22Rv1 (cell line): ENCODE results near the gene SHLD1.

Experiments
- H3K27ac ChIP-seq: fragments of 450-650 bp; 2 replicates; pipeline ENCODE4 v1.5.1; 2017
- ZFX ChIP-seq: fragments of 450-650 bp; IDR thresholded peaks from 2 replicates; pipeline ENCODE4 v1.6.1; 2017; ENCODE audit warnings: antibody characterized with exemption, borderline replicate concordance
- TF ChIP-seq, protein P1 (sequence below): fragments of 450-650 bp; IDR thresholded peaks from 2 replicates; pipeline ENCODE4 v1.5.1; 2017; ENCODE audit warnings: mild to moderate bottlenecking

Gene SHLD1

DNA sequence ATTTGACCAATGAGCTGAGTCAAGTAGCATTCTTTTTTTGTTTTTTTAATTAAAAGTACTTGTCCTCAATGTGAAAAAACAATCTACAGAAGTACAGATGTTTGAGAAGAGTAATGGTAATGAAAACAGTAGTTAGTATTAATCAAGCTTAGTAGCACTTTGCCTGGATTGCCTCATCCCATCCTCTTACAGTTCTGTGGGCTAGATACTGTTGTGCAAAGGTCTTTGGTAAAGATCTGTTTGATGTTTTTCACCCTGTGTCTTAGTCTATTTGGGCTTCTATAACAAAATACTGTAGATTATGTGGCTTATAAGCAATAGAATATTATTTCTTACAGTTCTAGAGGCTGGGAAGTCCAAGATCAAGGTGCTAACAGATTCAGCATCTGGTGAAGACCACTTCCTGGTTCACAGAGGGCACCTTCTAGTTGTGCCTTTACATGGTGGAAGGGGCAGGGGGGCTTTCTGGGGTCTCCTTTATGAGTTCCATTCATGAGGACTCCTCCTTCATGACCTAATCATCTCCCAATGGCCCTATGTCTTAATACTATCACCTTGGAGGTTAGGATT, 84.3 kb downstream of the SHLD1 start:
- H3K27ac ChIP-seq = no peak overlapping the region
- no peak for TF ChIP-seq ZFX
- TF ChIP-seq, protein P1, sequence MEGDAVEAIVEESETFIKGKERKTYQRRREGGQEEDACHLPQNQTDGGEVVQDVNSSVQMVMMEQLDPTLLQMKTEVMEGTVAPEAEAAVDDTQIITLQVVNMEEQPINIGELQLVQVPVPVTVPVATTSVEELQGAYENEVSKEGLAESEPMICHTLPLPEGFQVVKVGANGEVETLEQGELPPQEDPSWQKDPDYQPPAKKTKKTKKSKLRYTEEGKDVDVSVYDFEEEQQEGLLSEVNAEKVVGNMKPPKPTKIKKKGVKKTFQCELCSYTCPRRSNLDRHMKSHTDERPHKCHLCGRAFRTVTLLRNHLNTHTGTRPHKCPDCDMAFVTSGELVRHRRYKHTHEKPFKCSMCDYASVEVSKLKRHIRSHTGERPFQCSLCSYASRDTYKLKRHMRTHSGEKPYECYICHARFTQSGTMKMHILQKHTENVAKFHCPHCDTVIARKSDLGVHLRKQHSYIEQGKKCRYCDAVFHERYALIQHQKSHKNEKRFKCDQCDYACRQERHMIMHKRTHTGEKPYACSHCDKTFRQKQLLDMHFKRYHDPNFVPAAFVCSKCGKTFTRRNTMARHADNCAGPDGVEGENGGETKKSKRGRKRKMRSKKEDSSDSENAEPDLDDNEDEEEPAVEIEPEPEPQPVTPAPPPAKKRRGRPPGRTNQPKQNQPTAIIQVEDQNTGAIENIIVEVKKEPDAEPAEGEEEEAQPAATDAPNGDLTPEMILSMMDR = no peak

DNA sequence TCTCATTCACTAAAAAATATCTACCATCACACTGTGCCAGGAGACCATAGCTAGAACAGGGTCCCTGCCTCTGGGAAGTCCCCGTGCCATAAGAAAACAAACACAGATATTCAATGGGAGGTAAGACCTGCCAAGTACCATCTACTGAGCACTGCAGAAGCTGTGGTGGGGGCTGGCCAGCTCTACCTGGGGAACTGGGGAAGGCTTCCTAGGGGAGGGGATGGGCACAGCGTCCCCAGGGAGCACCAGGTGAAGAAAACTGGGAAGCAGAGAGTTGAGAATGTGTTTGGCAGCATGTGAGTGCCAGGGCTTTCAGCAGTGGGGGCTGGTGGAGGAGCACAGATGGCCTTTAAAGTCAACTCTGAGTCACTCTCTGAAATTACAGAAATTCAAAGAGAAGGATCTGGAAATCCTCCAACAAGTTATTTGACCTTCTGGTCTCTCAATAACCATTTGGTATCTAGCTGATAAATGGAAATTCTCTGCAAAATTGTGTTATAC, 85.2 kb downstream of the SHLD1 start:
- no peak for TF ChIP-seq ZFX
- TF ChIP-seq, protein P1 = no peak
- H3K27ac ChIP-seq = no peak overlapping the region

DNA sequence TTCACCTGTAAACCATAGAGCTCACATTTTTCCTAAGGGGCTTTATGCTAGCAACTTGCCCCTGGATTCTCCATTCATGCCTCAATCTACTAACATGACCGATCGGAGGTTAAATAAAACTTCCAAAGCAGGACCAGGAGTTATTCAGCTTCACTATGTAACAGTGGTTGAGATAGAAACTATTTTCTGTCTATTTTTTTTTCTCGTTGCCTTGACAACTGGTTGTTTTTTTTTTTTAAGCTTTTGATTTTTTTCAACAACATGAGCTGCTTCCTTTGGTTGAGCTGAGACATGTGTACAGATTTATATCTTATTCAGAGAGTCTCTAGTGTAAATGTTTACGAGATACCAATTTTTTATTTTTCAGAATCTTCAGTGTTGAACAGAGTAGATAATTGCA, 85.7 kb downstream of the SHLD1 start:
- no peak for TF ChIP-seq ZFX
- TF ChIP-seq, protein P1 = no peak
- H3K27ac ChIP-seq = no peak overlapping the region

DNA sequence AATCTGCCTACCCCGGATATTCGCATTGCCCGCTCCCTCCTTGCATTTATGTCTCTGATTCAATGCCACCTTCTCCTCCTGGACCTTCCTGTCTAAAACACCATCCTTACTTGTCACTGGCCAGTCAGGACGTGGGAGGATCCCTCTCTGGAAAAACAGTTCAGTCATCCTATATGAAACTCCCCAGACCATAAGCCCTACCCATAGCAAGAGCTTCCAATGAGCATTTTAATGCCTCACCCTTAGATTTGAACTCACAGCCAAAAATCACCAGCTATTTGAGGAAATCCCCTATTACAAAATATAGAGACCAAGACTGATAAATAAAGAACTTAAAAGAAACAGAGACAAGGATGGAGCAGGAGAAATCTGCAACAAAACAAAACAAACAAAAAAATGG, 86.4 kb downstream of the SHLD1 start:
- TF ChIP-seq ZFX = no peak
- TF ChIP-seq, protein P1 = no peak
- H3K27ac ChIP-seq = no peak overlapping the region

DNA sequence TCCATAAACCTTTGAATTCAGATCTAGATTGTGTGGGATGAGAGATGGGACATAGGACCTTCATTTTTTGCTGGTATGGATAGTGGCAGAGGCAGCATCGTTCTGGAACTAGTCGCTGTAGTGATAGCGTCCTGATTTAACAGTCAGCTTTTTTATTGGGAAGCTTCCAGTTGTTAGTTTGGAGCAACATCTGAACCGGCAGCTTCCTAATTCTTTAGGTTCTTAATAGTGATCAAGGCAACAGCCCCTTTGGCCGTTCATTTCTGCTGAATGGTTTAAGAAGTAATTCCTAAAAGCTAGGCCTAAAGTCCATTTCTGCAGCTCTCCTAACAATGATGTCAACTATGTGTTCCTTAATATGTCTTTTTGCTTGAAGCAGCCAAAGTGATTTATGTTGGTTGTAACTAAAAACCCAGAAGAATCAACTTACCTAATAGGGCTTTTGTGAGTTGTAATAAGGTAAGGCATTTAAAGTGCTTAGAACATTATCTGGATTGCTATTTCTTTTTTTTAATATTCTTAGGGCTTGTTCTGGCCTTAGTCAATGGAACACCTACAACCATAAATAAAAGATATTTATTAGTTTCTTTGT, 90.3 kb downstream of the SHLD1 start:
- H3K27ac ChIP-seq = no peak overlapping the region
- TF ChIP-seq, protein P1 = no peak

DNA sequence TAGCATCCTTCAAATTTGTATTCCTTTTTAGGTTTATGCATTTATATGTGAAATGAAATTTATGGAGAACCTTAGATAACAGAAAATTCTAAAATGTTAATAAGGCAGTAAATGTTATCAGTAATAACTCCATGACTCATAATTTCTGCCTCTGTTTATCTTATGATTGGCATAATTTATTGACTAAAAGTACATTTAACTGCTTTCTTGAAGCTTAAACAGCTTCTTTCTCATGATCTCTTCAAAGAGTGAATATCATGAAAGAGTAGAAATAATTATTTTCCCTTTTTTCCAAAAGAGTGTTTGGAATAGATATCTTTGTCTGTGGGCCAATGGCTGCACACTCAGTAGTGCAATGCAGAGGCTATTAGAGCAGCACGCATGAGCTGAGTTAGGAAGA, 91.3 kb downstream of the SHLD1 start:
- TF ChIP-seq ZFX = no peak
- TF ChIP-seq, protein P1 = no peak

DNA sequence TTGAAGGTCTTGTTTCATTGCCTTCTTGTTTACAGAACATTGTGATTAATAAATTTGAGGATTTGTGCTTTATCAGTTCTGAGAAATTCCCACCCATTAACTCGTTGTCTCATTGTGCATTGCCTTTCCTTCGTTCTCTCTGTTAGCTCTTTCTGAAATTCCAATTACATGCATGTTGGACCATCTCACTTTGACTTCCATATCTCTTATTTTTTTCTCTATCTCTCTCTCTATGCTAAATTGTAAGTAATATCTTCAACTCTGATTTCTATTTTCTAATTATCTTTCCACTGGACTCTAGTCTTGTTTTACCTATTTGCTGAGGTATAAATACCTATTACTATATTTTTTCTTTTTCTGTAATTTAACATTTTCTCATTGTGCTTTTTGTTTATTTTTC, 92.3 kb downstream of the SHLD1 start:
- H3K27ac ChIP-seq = no peak overlapping the region
- no peak for TF ChIP-seq ZFX
- TF ChIP-seq, protein P1 = no peak

More for the DNA sequence above, 91.3 kb downstream of the SHLD1 start:
- no peak overlapping the region for H3K27ac ChIP-seq
